IgD-negative memory B cell (primary cell): Measurements from ENCODE around the gene GSTM1. TPM values are rescaled to one million over a fixed set of nuclear protein-coding genes. Genes with fewer than 3 reads are reported as not detected.
"Not testable (repeated sequence)": the region's sequence is repeated elsewhere in the genome, so short reads cannot be mapped to it uniquely, and the experiment has no call there.

Experiments used
- H3K27ac Mint-ChIP-seq, 3 donors: one replicate each; pipeline ENCODE4 v1.8.0; 2020 to 2022; ENCODE audit warnings: mild to moderate bottlenecking in 3 of 3, mixed read lengths in 3 of 3, moderate library complexity in 1 of 3
- H3K27me3 Mint-ChIP-seq: one replicate; pipeline ENCODE4 v1.8.0; 2021; ENCODE audit warnings: mixed read lengths
- H3K36me3 Mint-ChIP-seq: one replicate; pipeline ENCODE4 v1.8.0; 2020; ENCODE audit warnings: mild to moderate bottlenecking, mixed read lengths
- H3K4me1 Mint-ChIP-seq, 3 donors: one replicate each; pipeline ENCODE4 v1.8.0; 2020 to 2022; ENCODE audit warnings: mixed read lengths in 3 of 3, mild to moderate bottlenecking in 1 of 3
- H3K4me3 Mint-ChIP-seq, 4 donors: one replicate each; pipeline ENCODE4 v1.8.0; 2020 to 2022; ENCODE audit warnings: mild to moderate bottlenecking in 4 of 4, mixed read lengths in 4 of 4, moderate library complexity in 3 of 4
- H3K9me3 Mint-ChIP-seq, 3 donors: one replicate each; pipeline ENCODE4 v1.8.0; 2020 to 2021; ENCODE audit warnings: mixed read lengths in 3 of 3, mild to moderate bottlenecking in 1 of 3
- polyA plus RNA-seq: library from polyadenylated mRNA; unstranded; fragments of 300-500 nt; fragmentation: Illumina TruSeq; gene quantifications from one replicate; pipeline ENCODE4 v1.2.3, GENCODE V29; 2021

GSTM1 gene
- polyA plus RNA-seq, 1 donor from 2014 or later = not detected

GRCh38 chr1:109671067-109671466 is 16.6 kb upstream of the GSTM1 start:
- peaks cover 0 to 12% (median 8%) of the 10 kb centered on the region in 3 donors for H3K4me1 Mint-ChIP-seq
- H3K27ac Mint-ChIP-seq = no peak overlapping the region
- no peaks in the 10 kb centered on the region for H3K9me3 Mint-ChIP-seq

GRCh38 chr1:109673861-109674260 is 13.8 kb upstream of the GSTM1 start:
- not testable (repeated sequence) for H3K4me1 Mint-ChIP-seq, H3K9me3 Mint-ChIP-seq, H3K27ac Mint-ChIP-seq, H3K4me3 Mint-ChIP-seq, H3K36me3 Mint-ChIP-seq, H3K27me3 Mint-ChIP-seq

More at GRCh38 chr1:109671067-109671466, 16.6 kb upstream of the GSTM1 start:
- H3K27me3 Mint-ChIP-seq = no peaks in the 10 kb centered on the region
- peaks cover 8% of the 10 kb centered on the region for H3K36me3 Mint-ChIP-seq
- H3K4me3 Mint-ChIP-seq = no peak overlapping the region

- not testable (repeated sequence) for H3K27me3 Mint-ChIP-seq, H3K27ac Mint-ChIP-seq, H3K9me3 Mint-ChIP-seq, H3K36me3 Mint-ChIP-seq, H3K4me3 Mint-ChIP-seq, H3K4me1 Mint-ChIP-seq
These were observed 10.8 kb upstream of the GSTM1 start for GRCh38 chr1:109676683-109677381.

- Mint-ChIP-seq H3K4me3 (no peak overlapping the region), H3K27ac (no peak overlapping the region), H3K27me3 (peaks cover 1% of the 10 kb centered on the region), H3K4me1 (peaks cover 0 to 1% (median 0%) of the 10 kb centered on the region in 3 donors), H3K9me3 (no peaks in the 10 kb centered on the region), H3K36me3 (peaks cover 2% of the 10 kb centered on the region)
These were observed 10.2 kb upstream of the GSTM1 start for GRCh38 chr1:109677459-109677858.

- not testable (repeated sequence) for H3K36me3 Mint-ChIP-seq, H3K27ac Mint-ChIP-seq, H3K27me3 Mint-ChIP-seq, H3K4me1 Mint-ChIP-seq, H3K9me3 Mint-ChIP-seq, H3K4me3 Mint-ChIP-seq
These were observed 9.0 kb upstream of the GSTM1 start for GRCh38 chr1:109678637-109679036.

GRCh38 chr1:109684777-109685176 is 2.8 kb upstream of the GSTM1 start:
- H3K4me3 Mint-ChIP-seq, H3K9me3 Mint-ChIP-seq, H3K27me3 Mint-ChIP-seq, H3K4me1 Mint-ChIP-seq, H3K36me3 Mint-ChIP-seq, H3K27ac Mint-ChIP-seq: not testable (repeated sequence)

- H3K27ac Mint-ChIP-seq, H3K9me3 Mint-ChIP-seq, H3K4me3 Mint-ChIP-seq, H3K27me3 Mint-ChIP-seq, H3K4me1 Mint-ChIP-seq, H3K36me3 Mint-ChIP-seq: not testable (repeated sequence)
These were observed 2.2 kb upstream of the GSTM1 start for GRCh38 chr1:109685399-109685798.

GRCh38 chr1:109685890-109686289 is 1.7 kb upstream of the GSTM1 start:
- H3K4me3 Mint-ChIP-seq, H3K36me3 Mint-ChIP-seq, H3K4me1 Mint-ChIP-seq, H3K27ac Mint-ChIP-seq, H3K9me3 Mint-ChIP-seq, H3K27me3 Mint-ChIP-seq: not testable (repeated sequence)

GRCh38 chr1:109687109-109687508 is 508 bp upstream of the GSTM1 start:
- not testable (repeated sequence) for H3K4me1 Mint-ChIP-seq, H3K27ac Mint-ChIP-seq, H3K27me3 Mint-ChIP-seq, H3K9me3 Mint-ChIP-seq, H3K36me3 Mint-ChIP-seq
- H3K4me3 Mint-ChIP-seq = peak overlapping the region in 2 of 4 donors; percentile 86 to 93

GRCh38 chr1:109689844-109690405 is 2.3 kb downstream of the GSTM1 start:
- no peaks in the 10 kb centered on the region for H3K27me3 Mint-ChIP-seq
- H3K36me3 Mint-ChIP-seq = no peaks in the 10 kb centered on the region
- peaks cover 0 to 2% (median 0%) of the 10 kb centered on the region in 3 donors for H3K4me1 Mint-ChIP-seq
- H3K9me3 Mint-ChIP-seq = no peaks in the 10 kb centered on the region
- H3K27ac Mint-ChIP-seq = no peak overlapping the region
- peak overlapping the region in 1 of 4 donors; percentile 3 for H3K4me3 Mint-ChIP-seq

GRCh38 chr1:109691759-109692158 is 4.1 kb downstream of the GSTM1 start:
- Mint-ChIP-seq H3K9me3 (no peaks in the 10 kb centered on the region), H3K4me1 (peaks cover 0 to 2% (median 0%) of the 10 kb centered on the region in 3 donors), H3K27ac (no peak overlapping the region), H3K4me3 (no peak overlapping the region), H3K36me3 (no peaks in the 10 kb centered on the region), H3K27me3 (no peaks in the 10 kb centered on the region)

GRCh38 chr1:109694400-109694799 is 6.8 kb downstream of the GSTM1 start:
- not testable (repeated sequence) for H3K27me3 Mint-ChIP-seq, H3K36me3 Mint-ChIP-seq, H3K4me1 Mint-ChIP-seq, H3K9me3 Mint-ChIP-seq, H3K4me3 Mint-ChIP-seq, H3K27ac Mint-ChIP-seq

- not testable (repeated sequence) for H3K4me3 Mint-ChIP-seq, H3K27ac Mint-ChIP-seq, H3K36me3 Mint-ChIP-seq, H3K4me1 Mint-ChIP-seq, H3K27me3 Mint-ChIP-seq, H3K9me3 Mint-ChIP-seq
These were observed 7.5 kb downstream of the GSTM1 start for GRCh38 chr1:109695138-109695537.

- no peak overlapping the region for H3K27ac Mint-ChIP-seq
- H3K9me3 Mint-ChIP-seq = no peaks in the 10 kb centered on the region
- no peaks in the 10 kb centered on the region for H3K4me1 Mint-ChIP-seq
- H3K4me3 Mint-ChIP-seq = no peak overlapping the region
- no peaks in the 10 kb centered on the region for H3K36me3 Mint-ChIP-seq
- no peaks in the 10 kb centered on the region for H3K27me3 Mint-ChIP-seq
These were observed 9.4 kb downstream of the GSTM1 start for GRCh38 chr1:109697066-109697465.

- H3K27me3 Mint-ChIP-seq, H3K36me3 Mint-ChIP-seq, H3K4me1 Mint-ChIP-seq, H3K27ac Mint-ChIP-seq, H3K4me3 Mint-ChIP-seq, H3K9me3 Mint-ChIP-seq: not testable (repeated sequence)
These were observed 10.2 kb downstream of the GSTM1 start for GRCh38 chr1:109697861-109698260.

- H3K4me3 Mint-ChIP-seq = peak overlapping the region in 1 of 4 donors; percentile 17
- not testable (repeated sequence) for H3K36me3 Mint-ChIP-seq, H3K27ac Mint-ChIP-seq
These were observed 15.3 kb downstream of the GSTM1 start for GRCh38 chr1:109702940-109703339.

More at GRCh38 chr1:109702940-109703339, 15.3 kb downstream of the GSTM1 start:
- not testable (repeated sequence) for H3K27me3 Mint-ChIP-seq, H3K4me1 Mint-ChIP-seq, H3K9me3 Mint-ChIP-seq
